Panc1 (cell line): ENCODE measurements around the gene RAP1B. TPM values are rescaled to one million over a fixed set of nuclear protein-coding genes. Genes with fewer than 3 reads are reported as not detected.

Experiments
- ATAC-seq: fragments of 200-7000 bp; cut with Tn5 transposase; 2 replicates; pipeline ENCODE4 v1.9.1; 2020; ENCODE audit warnings: mild to moderate bottlenecking, moderate library complexity
- BruUV-seq: library from RNA; stranded (reverse); fragments of 400-500 nt; replicated peaks from 2 replicates; lab custom pipeline; 2021; lab: Mats Ljungman, UMichigan
- CTCF ChIA-PET: fragments of 300-600 bp; sonication (Branson Sonifier 250); formaldehyde crosslinking; loops from one replicate; lab custom pipeline; 2022; ENCODE audit warnings: antibody characterized with exemption; lab: Charles Lee
- POLR2A ChIA-PET: fragments of 300-600 bp; sonication (Branson Sonifier 250); formaldehyde crosslinking; loops from one replicate; lab custom pipeline; 2022; ENCODE audit warnings: antibody characterized with exemption; lab: Charles Lee
- DNase-seq: peaks from one replicate; pipeline ENCODE4 v3.0.0-alpha.2; 2010; ENCODE audit warnings: low read depth, low spot score
- H3K27ac ChIP-seq: 2 replicates; pipeline ENCODE4 v1.5.1; 2011; ENCODE audit warnings: mild to moderate bottlenecking, low read length, inconsistent platforms
- H3K27me3 ChIP-seq: fragments of 200-500 bp; sonication (Bioruptor generic); 2 replicates; pipeline ENCODE4 v1.6.0; 2014; ENCODE audit warnings: low read length, inconsistent platforms; ENCODE audit not compliant: control insufficient read depth, insufficient read depth
- H3K36me3 ChIP-seq: fragments of 200-500 bp; sonication (Bioruptor generic); 2 replicates; pipeline ENCODE4 v1.5.1; 2014; ENCODE audit warnings: inconsistent platforms, mild to moderate bottlenecking, low read length, moderate library complexity; ENCODE audit not compliant: control insufficient read depth, insufficient read depth
- H3K4me1 ChIP-seq: 2 replicates; pipeline ENCODE4 v1.5.1; 2011; ENCODE audit warnings: inconsistent platforms, mild to moderate bottlenecking, low read length, moderate library complexity; ENCODE audit not compliant: control insufficient read depth, insufficient read depth
- H3K4me3 ChIP-seq, 2 experiments: 2 replicates each; pipeline ENCODE4 v1.5.1; 2011 to 2012; ENCODE audit warnings: low read depth in 2 of 2, low read length in 2 of 2, mild to moderate bottlenecking in 2 of 2, inconsistent platforms in 1 of 2, moderate library complexity in 1 of 2
- H3K9me3 ChIP-seq: fragments of 200-500 bp; sonication (Bioruptor generic); 2 replicates; pipeline ENCODE4 v1.5.1; 2014; ENCODE audit warnings: low read depth, mild to moderate bottlenecking, inconsistent platforms, low read length, moderate library complexity; ENCODE audit not compliant: control insufficient read depth, insufficient read depth
- CTCF ChIP-seq: fragments of 450-650 bp; IDR thresholded peaks from 2 replicates; pipeline ENCODE4 v1.5.1; 2017; ENCODE audit warnings: mild to moderate bottlenecking
- POLR2AphosphoS5 ChIP-seq: IDR thresholded peaks from 2 replicates; pipeline ENCODE4 v1.6.1; 2012; ENCODE audit warnings: mild to moderate bottlenecking, low read depth, low read length, moderate library complexity
- REST ChIP-seq, 2 experiments: IDR thresholded peaks; 2 replicates each; pipeline ENCODE4 v1.6.1; 2011 to 2012; ENCODE audit warnings: low read depth in 2 of 2, control low read depth in 1 of 2, low read length in 1 of 2, mild to moderate bottlenecking in 1 of 2, moderate library complexity in 1 of 2; ENCODE audit not compliant: insufficient read depth in 1 of 2
- SIN3A ChIP-seq: IDR thresholded peaks from 2 replicates; pipeline ENCODE4 v1.6.1; 2012; ENCODE audit warnings: low read depth, mild to moderate bottlenecking, low read length, moderate library complexity, borderline replicate concordance; ENCODE audit not compliant: insufficient read depth
- TCF7L2 ChIP-seq: IDR thresholded peaks from 2 replicates; pipeline ENCODE4 v1.6.1; 2011; ENCODE audit warnings: mild to moderate bottlenecking, low read depth, low read length, inconsistent platforms
- in situ Hi-C: cut with HindIII; loops from 2 replicates; pipeline ENCODE4 v1.10.0; 2016; ENCODE audit warnings: low sequenced_read_pairs, low pct_unique_long_range_greater_than_20kb
- intact Hi-C: fragments of 100-400 bp; cut with micrococcal nuclease; formaldehyde crosslinking; loops from one replicate; pipeline ENCODE4 v1.10.0; 2022; ENCODE audit not compliant: unreplicated experiment
- total RNA-seq: library from RNA; stranded (reverse); gene quantifications from one replicate; pipeline ENCODE4 v1.2.1, GENCODE V29; 2021; ENCODE audit not compliant: unreplicated experiment

The RAP1B gene
- total RNA-seq, 1 experiment from 2014 or later = 328 TPM

- H3K4me3 ChIP-seq = no peak overlapping the region
- no peak for TF ChIP-seq CTCF
- no peak for TF ChIP-seq POLR2AphosphoS5
- TF ChIP-seq SIN3A = no peak
- TF ChIP-seq REST (IDR thresholded peaks at IDR 0.05; ENCODE audit: insufficient read depth in 1 of 2, low read depth in 2 of 2, low read length in 1 of 2) = no peak
- no peak for TF ChIP-seq TCF7L2
- in situ Hi-C loops = no loop called here
- ChIA-PET POLR2A (interaction anchor here (0.5 kb wide), 1 partner anchor 65 kb away, joined by 5 read pairs; no protein-coding TSS in a partner anchor), CTCF (no interaction called here)
- peak overlapping the region; percentile 62 for H3K27ac ChIP-seq
- peaks cover 62% of the 10 kb centered on the region for H3K4me1 ChIP-seq
- H3K27me3 ChIP-seq = no peaks in the 10 kb centered on the region
- H3K36me3 ChIP-seq = no peaks in the 10 kb centered on the region; the same call in 1 of the 2 replicates
- no TSS peak for BruUV-seq
- no peaks in the 10 kb centered on the region; the same call in 1 of the 2 replicates for H3K9me3 ChIP-seq
- no peak for ATAC-seq
- intact Hi-C loops = no loop called here
- DNase-seq = no peak
Measured at GRCh38 chr12:68622250-68622649, 11.6 kb downstream of the RAP1B start.

- Histone ChIP-seq H3K9me3 (no peaks in the 10 kb centered on the region; the same call in 1 of the 2 replicates), H3K27me3 (no peaks in the 10 kb centered on the region), H3K36me3 (peaks cover 2% of the 10 kb centered on the region; the same call in 1 of the 2 replicates), H3K4me1 (peaks cover 55% of the 10 kb centered on the region), H3K27ac (peak overlapping the region; percentile 62), H3K4me3 (no peak overlapping the region)
- TSS peak; percentile 2 for BruUV-seq
- no peak for TF ChIP-seq REST (IDR thresholded peaks at IDR 0.05; ENCODE audit: insufficient read depth in 1 of 2, low read depth in 2 of 2, low read length in 1 of 2)
- TF ChIP-seq POLR2AphosphoS5 = no peak
- TF ChIP-seq TCF7L2 = no peak
- no peak for TF ChIP-seq SIN3A
- TF ChIP-seq CTCF = no peak
- DNase-seq = no peak
- no peak for ATAC-seq
- intact Hi-C loops (no loop called here), in situ Hi-C loops (no loop called here)
- CTCF ChIA-PET = no interaction called here
- POLR2A ChIA-PET = no interaction called here
Measured at GRCh38 chr12:68623059-68623458, 12.4 kb downstream of the RAP1B start.
